ENCODE results near the gene SLC43A3.
"Not testable (repeated sequence)": the region's sequence is repeated elsewhere in the genome, so short reads cannot be mapped to it uniquely, and the experiment has no call there.

SLC43A3 gene

GRCh38 chr11:57403802-57404147 is 23.1 kb downstream of the SLC43A3 start:
- no peak for DNase-seq

GRCh38 chr11:57403003-57403801 is 23.7 kb downstream of the SLC43A3 start:
- DNase-seq: not testable (repeated sequence)

- peak in 1 of 3 experiments; percentile 35 for DNase-seq
These were observed 24.5 kb downstream of the SLC43A3 start for GRCh38 chr11:57402188-57403002.

- DNase-seq: no peak
These were observed 26.8 kb downstream of the SLC43A3 start for GRCh38 chr11:57399972-57400578.

- no peak for DNase-seq
These were observed 27.7 kb downstream of the SLC43A3 start for GRCh38 chr11:57399221-57399620.

GRCh38 chr11:57397394-57397990 is 29.4 kb downstream of the SLC43A3 start:
- DNase-seq: no peak

- DNase-seq: no peak
These were observed 30.2 kb downstream of the SLC43A3 start for GRCh38 chr11:57396744-57397143.

- no peak for DNase-seq
These were observed 30.9 kb downstream of the SLC43A3 start for GRCh38 chr11:57395905-57396623.

- no peak for DNase-seq
These were observed 32.5 kb downstream of the SLC43A3 start for GRCh38 chr11:57394203-57394965.

GRCh38 chr11:57392763-57393105 is 34.2 kb downstream of the SLC43A3 start:
- DNase-seq: no peak

GRCh38 chr11:57392066-57392762 is 34.7 kb downstream of the SLC43A3 start:
- DNase-seq: no peak

- no peak for DNase-seq
These were observed 35.4 kb downstream of the SLC43A3 start for GRCh38 chr11:57391539-57391938.

- DNase-seq: no peak
These were observed 35.8 kb downstream of the SLC43A3 start for GRCh38 chr11:57391111-57391510.

- no peak for DNase-seq
These were observed 36.4 kb downstream of the SLC43A3 start, which contains the start of gene PRG2 for GRCh38 chr11:57390535-57390934. Gene PRG2 (minus strand): TSS chr11:57390650. CDS start chr11:57389944, 706 bp downstream.

- no peak for DNase-seq
These were observed 39.5 kb downstream of the SLC43A3 start for GRCh38 chr11:57387289-57388030.

- DNase-seq: no peak
These were observed 40.6 kb downstream of the SLC43A3 start for GRCh38 chr11:57386178-57386940.

GRCh38 chr11:57380975-57381374 is 45.9 kb downstream of the SLC43A3 start, which contains the start of gene PRG3:
Gene PRG3 (minus strand): TSS chr11:57381150. CDS start chr11:57380708, 442 bp downstream.
- no peak for DNase-seq

- DNase-seq: no peak
These were observed 47.2 kb downstream of the SLC43A3 start for GRCh38 chr11:57379732-57380131.

- no peak for DNase-seq
These were observed 48.7 kb downstream of the SLC43A3 start for GRCh38 chr11:57378186-57378585.

All from NCI-H1417 (cell line).